ENCODE measurements around the gene BCL2L2. TPM values are rescaled to one million over a fixed set of nuclear protein-coding genes. Genes with fewer than 3 reads are reported as not detected.

The BCL2L2 gene
- polyA plus RNA-seq, 4 donors, result 34.8 to 44.0 (median 39.3) TPM

DNA sequence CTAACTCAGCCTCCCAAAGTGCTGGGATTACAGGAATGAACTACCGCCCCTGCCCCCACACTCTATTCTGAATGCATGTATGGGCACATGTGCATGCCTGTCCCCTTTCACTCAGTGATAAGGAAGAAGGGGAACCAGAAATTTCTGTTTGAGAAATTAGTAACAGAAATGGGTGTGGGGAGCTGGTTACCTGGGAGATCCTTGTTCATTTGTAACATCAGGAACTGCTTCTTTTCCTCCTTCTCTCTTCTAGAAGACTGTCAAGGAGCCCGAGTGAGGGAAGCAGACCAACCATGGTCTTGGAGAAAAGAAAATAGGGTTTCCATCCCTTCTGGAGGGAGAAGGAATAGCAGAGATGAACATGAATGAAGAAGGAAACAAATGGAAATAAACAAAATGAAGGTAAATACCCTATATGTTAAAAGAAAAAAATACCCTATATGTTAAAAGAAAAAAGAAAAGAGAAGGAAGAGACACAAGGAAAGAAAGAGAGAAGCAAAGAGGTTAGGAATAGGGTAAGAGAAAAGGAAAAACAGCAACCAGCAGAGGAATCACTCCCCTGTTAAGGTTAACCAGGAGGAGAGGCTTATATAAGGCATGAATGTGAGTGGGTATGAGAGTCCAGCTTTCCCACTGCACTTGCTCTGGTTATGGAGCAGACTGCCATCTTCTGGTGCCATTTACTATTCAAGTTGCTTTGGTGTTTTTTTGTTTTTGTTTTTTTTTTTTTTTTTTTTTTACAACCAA, 7.2 kb upstream of the BCL2L2 start:
- DNase-seq (ENCODE audit: low read depth in 4 of 4, low spot score in 3 of 4), result no peak

DNA sequence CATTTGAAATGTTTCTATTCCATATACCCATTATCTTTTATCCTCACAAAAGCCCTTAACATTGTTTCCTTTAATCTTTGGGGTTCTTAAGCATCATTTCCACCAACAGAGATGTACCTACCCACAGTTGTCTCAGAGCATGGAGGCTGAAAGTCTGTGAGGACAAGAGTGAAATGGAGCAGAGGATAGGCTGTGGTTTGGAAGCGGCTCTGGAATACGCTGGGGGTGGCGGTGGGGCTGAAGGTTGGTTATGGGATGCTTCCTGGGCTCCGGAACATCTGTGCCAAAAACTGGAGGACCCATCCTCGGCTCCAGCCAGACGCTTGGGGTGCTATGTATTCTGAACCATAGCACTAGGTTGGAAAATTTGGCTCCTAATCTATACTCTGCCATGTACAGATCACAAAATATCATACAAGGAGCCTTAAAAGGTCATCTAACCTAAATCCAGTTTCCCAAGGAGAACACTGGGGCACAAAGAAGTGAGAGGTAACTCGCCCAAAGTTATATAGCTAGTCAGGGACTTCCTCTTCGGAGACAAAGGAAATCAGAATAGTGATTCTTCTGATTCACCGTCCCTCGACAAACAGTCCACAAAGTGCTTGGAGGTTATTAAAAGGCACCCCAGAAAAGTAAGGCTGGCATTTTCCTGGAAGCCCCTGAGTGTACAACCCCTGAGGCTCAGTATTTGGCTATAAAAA, 6.5 kb upstream of the BCL2L2 start:
- DNase-seq (ENCODE audit: low read depth in 4 of 4, low spot score in 3 of 4), result no peak

DNA sequence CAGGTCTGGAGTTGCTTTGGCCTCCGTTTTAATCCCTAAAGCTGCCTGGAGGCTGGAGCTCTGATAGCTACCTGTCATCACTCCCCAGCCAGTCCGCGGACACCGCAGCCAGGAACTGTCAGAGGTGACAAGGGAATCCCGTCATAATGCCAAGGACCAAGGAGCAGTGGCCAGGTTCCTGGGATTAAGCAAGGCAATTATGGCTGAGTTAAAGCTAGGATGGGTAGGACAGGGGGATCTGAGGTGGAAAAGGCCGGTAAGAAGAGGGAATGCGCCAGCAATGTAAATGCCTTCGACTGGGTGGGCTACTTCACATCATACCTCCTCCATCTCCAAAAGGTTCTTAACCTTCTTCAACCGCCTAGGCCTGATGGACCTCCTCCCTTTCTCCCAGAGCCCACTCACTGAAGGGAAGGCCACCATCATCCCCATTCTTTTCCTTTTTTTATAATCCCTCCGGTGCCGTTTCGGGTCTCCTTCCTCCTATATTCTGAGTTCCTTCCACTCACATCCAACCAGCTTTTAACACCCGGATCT, 5.9 kb upstream of the BCL2L2 start:
- no peak for DNase-seq (ENCODE audit: low read depth in 4 of 4, low spot score in 3 of 4)

DNA sequence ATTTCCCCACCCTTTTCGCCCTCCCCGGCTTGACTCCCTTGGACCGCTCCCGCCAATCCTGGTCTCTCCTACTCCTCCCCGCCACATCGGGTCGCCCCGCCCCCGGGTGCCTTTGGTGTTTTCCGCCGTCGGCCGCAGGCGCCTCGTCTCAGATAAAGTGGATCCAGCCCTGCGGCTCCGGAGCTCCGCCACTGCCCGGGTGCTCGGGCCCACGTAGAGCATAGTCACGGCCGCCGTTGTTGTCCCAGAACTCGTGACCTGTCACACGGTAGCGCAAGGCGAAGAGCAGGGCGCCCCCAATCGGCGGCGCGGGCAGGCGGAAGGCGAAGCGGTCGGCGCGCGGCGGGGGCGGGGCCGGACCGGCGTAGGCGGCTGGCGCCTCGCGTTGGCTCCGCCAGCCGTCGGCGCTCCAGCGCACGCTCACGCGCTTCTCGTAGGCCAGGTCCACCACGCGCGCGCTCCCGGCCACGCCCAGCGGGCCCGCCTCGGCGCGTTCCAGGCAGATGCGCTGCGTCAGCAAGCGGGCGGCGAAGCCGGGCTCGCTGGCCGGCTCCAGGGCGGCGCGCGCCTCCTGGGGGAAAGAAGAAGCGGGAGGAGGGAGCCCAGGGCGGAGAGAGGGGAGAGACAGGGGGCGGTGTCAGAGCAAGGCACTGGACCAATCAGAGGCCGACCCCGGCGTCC, 5.2 kb upstream of the BCL2L2 start:
- peak; percentile 96 to 98 (median 97) for DNase-seq (ENCODE audit: low read depth in 4 of 4, low spot score in 3 of 4)

DNA sequence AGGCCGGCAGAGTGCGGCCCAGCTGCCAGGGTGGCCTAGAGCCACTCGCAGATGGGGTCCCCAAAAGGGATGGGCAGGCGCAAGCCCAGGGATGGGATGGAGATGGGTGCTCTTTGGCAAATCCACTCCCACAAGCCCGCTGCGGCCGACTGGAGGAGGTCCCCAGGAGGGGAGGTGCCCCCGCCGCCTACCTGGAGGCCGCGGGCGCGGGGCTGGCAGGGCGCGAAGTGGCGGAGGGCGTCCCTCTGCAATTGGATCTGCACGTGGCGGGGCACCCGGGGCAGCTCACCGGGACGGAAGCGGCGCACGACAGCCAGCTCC, 4.7 kb upstream of the BCL2L2 start:
- no peak for DNase-seq (ENCODE audit: low read depth in 4 of 4, low spot score in 3 of 4)

DNA sequence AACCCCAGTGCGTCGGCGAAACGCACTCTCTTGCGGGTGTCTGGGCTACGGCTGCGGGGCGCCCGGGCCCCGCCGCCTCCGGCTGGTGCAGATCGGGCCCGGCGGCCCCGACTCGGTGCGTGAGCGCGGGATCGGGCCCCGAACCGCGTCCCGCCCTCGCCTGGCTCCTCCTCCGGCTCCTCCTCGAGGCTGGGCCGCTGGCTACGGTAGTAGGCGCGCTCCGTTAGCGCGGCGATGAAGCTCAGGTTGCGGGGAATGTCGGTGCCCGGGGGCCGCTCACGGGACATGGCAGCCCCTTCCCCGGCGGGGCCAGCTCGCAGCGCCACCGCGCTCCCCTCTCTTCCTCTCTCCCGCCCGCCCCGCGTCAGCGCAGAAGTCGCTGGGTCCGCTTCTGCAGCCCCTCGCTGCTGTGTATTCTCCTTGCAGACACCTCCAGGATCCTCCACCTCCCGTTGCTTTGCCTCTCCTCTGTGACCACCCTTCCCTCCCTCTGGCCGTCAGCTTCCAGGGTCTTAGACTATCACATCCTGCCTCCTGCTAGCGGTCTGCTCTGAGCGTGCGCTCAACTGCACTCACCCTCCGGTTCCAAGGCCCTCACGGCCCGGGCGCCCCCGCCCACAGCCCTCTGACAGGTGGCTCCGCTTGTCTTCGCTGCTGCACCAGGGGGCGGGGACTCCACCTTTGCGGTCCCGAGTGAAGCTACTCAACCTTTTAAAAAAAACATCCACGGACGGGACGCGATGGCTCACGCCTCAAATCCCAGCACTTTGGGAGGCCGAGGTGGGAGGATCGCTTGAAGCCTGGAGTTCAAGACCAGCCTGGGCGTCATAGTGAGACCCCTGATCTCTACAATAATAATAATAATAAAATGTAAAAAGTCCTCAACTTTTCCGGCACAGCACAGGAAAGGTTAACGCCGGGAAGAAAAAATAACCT, 4.1 kb upstream of the BCL2L2 start, which contains the start of gene PPP1R3E:
Gene PPP1R3E, minus strand, starts transcription at position 570 of the 936 bp plus-strand sequence. Its CDS starts 283 bp downstream, at position 287.
- DNase-seq (ENCODE audit: low read depth in 4 of 4, low spot score in 3 of 4), result no peak

DNA sequence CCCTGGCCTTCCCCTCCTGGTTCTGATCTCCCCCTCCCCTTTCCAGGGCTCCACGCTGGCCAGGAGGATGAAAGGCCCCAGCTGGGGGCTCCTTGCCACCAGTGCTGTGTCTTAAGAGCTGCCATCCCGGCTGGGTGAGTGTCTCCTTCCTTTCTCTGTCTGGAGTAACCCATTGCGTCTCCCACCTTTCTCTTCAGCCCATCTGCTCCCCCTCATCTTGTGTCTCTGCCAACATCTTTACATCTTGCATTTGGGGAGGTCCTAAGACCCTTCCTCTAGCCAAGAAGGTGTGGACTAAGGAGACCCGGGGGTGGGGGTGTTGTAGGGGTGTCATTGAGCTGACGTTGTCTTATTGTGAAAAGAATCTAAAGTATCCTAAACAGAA, 505 bp downstream of the BCL2L2 start:
- DNase-seq (ENCODE audit: low read depth in 4 of 4, low spot score in 3 of 4), result no peak

DNA sequence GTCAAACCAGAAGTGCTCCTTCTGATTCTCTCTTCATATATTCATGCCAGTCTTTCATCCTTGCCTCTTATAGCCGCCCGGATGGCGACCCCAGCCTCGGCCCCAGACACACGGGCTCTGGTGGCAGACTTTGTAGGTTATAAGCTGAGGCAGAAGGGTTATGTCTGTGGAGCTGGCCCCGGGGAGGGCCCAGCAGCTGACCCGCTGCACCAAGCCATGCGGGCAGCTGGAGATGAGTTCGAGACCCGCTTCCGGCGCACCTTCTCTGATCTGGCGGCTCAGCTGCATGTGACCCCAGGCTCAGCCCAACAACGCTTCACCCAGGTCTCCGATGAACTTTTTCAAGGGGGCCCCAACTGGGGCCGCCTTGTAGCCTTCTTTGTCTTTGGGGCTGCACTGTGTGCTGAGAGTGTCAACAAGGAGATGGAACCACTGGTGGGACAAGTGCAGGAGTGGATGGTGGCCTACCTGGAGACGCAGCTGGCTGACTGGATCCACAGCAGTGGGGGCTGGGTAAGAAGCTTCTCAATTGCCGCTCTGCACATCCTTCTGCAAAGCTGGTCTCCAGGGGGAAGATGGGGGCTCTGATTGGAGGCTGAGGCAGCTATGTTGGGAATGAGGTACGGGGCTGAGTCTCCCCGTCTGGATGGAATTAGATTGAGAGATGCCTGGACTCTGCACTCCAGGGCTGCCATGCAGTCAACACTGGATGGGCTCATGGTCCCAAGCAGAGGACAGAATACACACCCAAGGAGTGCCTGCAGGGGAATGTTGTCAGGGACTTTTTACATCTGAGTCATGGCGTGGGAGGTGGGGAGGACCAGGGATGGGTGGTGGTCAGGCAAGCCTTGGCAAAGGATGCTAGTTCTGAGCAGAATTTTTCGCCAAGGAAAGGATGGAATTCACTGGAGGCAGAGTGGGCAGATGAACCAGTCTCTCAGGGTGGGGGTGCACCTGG, 1.3 kb downstream of the BCL2L2 start:
- no peak for DNase-seq (ENCODE audit: low read depth in 4 of 4, low spot score in 3 of 4)

DNA sequence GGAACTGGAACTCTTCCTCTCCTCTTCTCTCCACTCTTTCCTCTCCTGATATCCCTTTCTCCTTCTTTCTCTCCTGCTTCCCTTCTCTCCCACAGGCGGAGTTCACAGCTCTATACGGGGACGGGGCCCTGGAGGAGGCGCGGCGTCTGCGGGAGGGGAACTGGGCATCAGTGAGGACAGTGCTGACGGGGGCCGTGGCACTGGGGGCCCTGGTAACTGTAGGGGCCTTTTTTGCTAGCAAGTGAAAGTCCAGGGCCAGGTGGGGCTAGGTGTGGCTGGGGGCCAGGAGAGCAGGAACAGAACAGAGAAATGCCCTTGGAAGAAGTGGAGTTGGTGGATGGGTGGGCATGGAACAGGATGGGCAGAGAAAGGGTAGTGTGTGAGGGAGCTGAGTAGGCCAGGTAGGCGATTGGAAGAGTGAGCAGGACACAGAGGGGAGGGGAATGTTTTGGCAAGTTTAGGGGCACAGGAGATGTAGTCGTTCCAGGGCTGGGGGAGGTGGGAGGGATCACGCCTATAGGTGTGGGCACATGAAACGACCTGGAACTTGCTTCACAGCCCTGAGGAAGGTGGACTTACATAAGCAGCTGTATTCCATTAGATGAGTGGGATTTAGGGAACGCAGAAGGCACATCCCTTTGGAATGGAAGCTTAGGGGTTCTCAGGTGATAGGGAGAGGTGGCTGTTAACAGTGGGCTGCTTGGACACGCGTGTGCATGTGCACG, 2.2 kb downstream of the BCL2L2 start:
- no peak for DNase-seq (ENCODE audit: low read depth in 4 of 4, low spot score in 3 of 4)

DNA sequence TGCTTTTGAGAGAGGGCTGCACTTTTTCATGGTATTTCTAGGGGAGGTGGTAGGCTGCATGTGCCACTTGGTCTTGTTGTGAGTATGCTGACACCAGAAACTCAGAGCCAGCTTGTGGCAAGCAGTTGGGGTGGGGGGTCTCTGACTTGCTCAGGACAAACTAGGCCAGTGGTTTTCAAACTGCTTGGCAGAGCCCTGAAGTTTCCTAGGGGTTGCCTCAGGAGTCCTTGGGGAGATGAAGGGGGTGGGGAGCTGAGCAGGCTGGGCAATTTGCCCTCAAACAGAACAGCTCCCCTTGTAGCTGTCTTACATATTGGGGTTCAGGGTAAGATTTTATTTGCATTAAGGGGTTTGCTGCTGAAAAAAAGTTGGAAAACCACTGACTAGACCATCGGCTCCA, 3.9 kb downstream of the BCL2L2 start:
- no peak for DNase-seq (ENCODE audit: low read depth in 4 of 4, low spot score in 3 of 4)

DNA sequence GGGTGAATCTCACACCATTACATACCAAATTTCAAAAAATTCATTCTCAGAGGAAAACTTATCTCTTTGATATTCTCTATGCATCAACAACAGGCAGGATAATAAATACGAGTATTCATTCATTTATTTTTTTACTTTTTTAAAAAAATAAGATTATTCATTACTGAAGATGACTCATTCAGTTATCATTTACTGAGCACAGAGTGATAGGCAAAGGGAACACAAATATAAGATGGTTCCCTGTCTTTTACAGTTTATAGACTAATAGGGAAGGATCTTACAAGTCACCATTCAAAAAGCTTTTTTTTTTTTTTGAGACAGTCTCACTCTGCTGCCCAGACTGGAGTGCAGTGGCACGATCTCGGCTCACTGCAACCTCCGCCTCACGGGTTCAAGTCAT, 9.7 kb downstream of the BCL2L2 start:
- DNase-seq (ENCODE audit: low read depth in 4 of 4, low spot score in 3 of 4), result no peak

DNA sequence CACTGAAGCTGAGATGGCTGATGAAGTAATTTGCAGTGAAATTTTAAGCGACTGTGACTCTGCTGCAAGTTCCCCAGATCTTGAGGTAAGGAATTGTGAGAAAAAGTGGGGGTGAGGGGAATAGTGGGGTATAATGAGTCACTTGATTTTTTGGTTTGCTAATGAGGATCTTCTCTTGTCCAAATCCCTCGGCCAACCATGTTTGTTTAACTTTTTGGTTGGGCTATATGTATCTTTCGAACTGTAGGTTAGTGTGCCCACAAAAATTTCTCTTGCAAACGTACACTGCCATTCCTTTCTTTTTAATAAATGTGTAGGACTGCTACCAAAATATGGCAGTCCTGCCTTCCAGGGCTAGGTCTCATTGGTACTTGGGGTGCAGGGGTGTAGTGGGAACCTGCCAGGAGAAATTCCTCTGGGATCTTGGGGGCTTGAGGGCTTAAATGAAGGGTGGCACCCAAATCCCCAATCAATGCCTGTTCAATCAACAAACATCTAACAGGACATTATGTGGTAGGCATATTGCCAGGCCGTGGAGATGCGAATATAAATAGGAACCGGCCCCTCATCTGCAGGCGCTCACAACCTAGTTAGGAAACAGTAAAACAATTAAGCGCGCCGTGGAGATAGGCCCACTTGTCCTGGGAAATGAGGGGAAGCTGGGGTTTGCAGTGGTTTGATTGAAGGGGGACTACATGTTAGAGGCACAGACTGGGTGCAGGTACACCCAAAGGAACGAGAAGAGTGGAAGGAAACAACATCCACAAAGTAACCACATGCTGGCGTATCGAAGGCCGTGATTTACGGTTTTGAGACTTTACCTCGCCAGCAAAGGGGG, 13.3 kb downstream of the BCL2L2 start:
- no peak for DNase-seq (ENCODE audit: low read depth in 4 of 4, low spot score in 3 of 4)

DNA sequence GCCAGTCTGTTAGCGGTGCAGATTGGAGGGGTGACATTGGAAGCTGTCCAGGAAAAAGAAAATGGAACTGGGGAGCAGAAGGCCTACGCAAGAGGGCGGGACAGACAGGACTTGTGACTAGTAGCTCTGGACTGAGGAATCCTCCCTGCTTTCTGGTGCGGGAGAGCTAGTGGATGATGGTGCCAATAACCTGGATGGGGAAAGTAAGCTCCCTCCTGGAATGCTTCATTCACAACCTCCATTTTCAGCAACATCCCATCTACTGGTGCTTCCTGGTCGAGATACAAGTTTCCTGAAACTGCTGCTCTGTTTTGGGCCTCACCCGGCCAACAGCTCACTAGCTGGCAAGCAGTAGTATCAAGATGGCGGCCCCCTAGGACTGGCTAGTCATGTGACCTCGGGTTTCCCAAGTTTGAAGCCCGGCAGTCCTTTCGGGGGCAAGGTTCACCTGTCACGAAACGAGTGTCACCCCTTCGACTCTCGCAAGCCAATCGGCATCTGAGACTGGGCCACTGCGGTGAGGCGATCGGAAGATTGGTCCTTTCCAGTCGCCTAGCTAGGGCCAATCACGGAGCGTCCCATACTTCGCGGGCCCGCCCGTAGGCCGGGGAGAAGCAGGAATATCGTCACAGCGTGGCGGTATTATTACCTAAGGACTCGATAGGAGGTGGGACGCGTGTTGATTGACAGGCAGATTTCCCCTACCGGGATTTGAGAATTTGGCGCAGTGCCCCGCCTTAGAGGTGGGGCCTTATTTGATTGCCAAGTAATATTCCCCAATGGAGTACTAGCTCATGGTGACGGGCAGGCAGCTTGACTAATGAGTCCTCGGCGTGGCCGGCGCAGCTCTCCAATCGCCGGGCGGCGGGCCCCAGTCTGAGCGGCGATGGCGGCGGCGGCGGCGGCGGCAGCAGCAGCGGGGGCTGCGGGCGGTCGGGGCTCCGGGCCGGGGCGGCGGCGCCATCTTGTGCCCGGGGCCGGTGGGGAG, 14.2 kb downstream of the BCL2L2 start, which contains the start of gene PABPN1:
Gene PABPN1, plus strand, starts transcription at position 874 of the 988 bp plus-strand sequence. Its CDS starts 13 bp downstream, at position 887.
- peak; percentile 100 for DNase-seq (ENCODE audit: low read depth in 4 of 4, low spot score in 3 of 4)

DNA sequence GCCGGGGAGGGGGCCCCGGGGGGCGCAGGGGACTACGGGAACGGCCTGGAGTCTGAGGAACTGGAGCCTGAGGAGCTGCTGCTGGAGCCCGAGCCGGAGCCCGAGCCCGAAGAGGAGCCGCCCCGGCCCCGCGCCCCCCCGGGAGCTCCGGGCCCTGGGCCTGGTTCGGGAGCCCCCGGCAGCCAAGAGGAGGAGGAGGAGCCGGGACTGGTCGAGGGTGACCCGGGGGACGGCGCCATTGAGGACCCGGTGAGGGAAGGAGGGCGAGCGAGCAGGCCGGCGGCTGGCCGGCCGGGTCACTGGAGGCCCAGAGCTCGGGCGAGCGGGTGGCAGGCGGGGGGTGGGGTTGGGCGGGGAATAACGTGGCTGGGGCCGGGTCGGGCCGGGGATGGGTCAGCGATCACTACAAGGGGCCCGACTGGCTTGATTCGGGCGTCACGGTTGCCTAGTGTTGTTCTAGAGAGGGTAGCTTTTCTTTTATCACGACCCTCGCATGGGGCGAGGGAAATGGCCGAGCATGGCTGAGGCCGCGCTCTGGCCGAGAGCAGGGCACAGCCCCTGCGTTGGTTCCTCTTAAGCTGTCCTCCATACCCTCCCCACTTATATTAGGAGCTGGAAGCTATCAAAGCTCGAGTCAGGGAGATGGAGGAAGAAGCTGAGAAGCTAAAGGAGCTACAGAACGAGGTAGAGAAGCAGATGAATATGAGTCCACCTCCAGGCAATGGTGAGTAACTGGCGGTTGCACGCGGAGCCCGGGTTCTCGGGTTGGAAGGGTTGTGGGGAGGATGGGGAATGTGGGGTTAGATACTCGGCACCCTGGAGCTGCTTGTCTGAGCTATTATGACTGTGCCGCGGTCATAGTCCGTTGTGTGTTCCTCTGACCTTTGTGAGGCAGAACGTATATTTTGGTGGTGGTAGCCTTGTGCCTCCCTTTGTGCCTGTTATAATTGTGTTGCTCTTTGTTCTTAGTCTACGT, 15.2 kb downstream of the BCL2L2 start:
- DNase-seq (ENCODE audit: low read depth in 4 of 4, low spot score in 3 of 4), result no peak

All from left renal pelvis (tissue), 4 donors.